HG03097 (cell line): Measurements from ENCODE around the gene IGBP1.
"Not testable (repeated sequence)": the region's sequence is repeated elsewhere in the genome, so short reads cannot be mapped to it uniquely, and the experiment has no call there.

Experiments
- ATAC-seq: cut with Tn5 transposase; IDR thresholded peaks from one replicate; pipeline ENCODE4 v1.9.1; 2021; ENCODE audit not compliant: unreplicated experiment, low FRiP score

The IGBP1 gene

GRCh38 chrX:70133303-70134115 lies at the start of gene IGBP1:
Gene IGBP1, plus strand, starts transcription at chrX:70133447. Its CDS starts 501 bp downstream, at chrX:70133948.
- ATAC-seq, result peak; percentile 82

- ATAC-seq, result no peak
Measured at GRCh38 chrX:70084592-70085240, 48.5 kb upstream of the IGBP1 start.

GRCh38 chrX:70087857-70088630 lies 45.2 kb upstream of the IGBP1 start:
- no peak for ATAC-seq

- no peak for ATAC-seq
Measured at GRCh38 chrX:70088751-70089150, 44.5 kb upstream of the IGBP1 start.

- ATAC-seq, result no peak
Measured at GRCh38 chrX:70089604-70090297, 43.5 kb upstream of the IGBP1 start.

- no peak for ATAC-seq
Measured at GRCh38 chrX:70092247-70092646, 41.0 kb upstream of the IGBP1 start.

GRCh38 chrX:70096052-70096451 lies 37.2 kb upstream of the IGBP1 start:
- ATAC-seq, result no peak

GRCh38 chrX:70105229-70105628 lies 28.0 kb upstream of the IGBP1 start:
- no peak for ATAC-seq

GRCh38 chrX:70111436-70112026 lies 21.7 kb upstream of the IGBP1 start:
- ATAC-seq, result not testable (repeated sequence)

- ATAC-seq, result no peak
Measured at GRCh38 chrX:70117738-70118137, 15.5 kb upstream of the IGBP1 start.

- not testable (repeated sequence) for ATAC-seq
Measured at GRCh38 chrX:70123014-70123413, 10.2 kb upstream of the IGBP1 start.

- no peak for ATAC-seq
Measured at GRCh38 chrX:70124678-70125077, 8.6 kb upstream of the IGBP1 start.

- ATAC-seq, result no peak
Measured at GRCh38 chrX:70128071-70128470, 5.2 kb upstream of the IGBP1 start.

GRCh38 chrX:70129816-70130215 lies 3.4 kb upstream of the IGBP1 start:
- no peak for ATAC-seq

GRCh38 chrX:70132224-70132623 lies 1.0 kb upstream of the IGBP1 start:
- ATAC-seq, result no peak

GRCh38 chrX:70132877-70133302 lies 357 bp upstream of the IGBP1 start:
- ATAC-seq, result no peak

- ATAC-seq, result no peak
Measured at GRCh38 chrX:70134116-70134477, 850 bp downstream of the IGBP1 start.

- ATAC-seq, result no peak
Measured at GRCh38 chrX:70138622-70139021, 5.4 kb downstream of the IGBP1 start.

GRCh38 chrX:70139736-70140135 lies 6.5 kb downstream of the IGBP1 start:
- ATAC-seq, result no peak

GRCh38 chrX:70141373-70141772 lies 8.1 kb downstream of the IGBP1 start:
- ATAC-seq, result no peak
